HEK293T (cell line): Measurements from ENCODE around the gene ADRA2A.

Experiments
- CTCF ChIA-PET: fragments of 350-600 bp; formaldehyde crosslinking; extraction: SDS; loops from one replicate; lab custom pipeline; 2021; ENCODE audit warnings: antibody characterized with exemption, inconsistent platforms; lab: Yijun Ruan, JAX
- POLR2A ChIA-PET: fragments of 350-600 bp; formaldehyde crosslinking; extraction: SDS; loops from one replicate; lab custom pipeline; 2020; ENCODE audit warnings: antibody characterized with exemption, inconsistent platforms; lab: Yijun Ruan, JAX
- DNase-seq: peaks from one replicate; pipeline ENCODE4 v3.0.0; 2012; ENCODE audit warnings: mixed read lengths; ENCODE audit errors: extremely low spot score
- ARNT ChIP-seq: fragments of 450-650 bp; IDR thresholded peaks from 2 replicates; pipeline ENCODE4 v1.6.1; 2017; ENCODE audit warnings: mild to moderate bottlenecking
- BHLHE40 ChIP-seq: fragments of 450-650 bp; IDR thresholded peaks from 2 replicates; pipeline ENCODE4 v1.6.1; 2016; ENCODE audit warnings: mild to moderate bottlenecking, moderate library complexity, borderline replicate concordance
- CTBP1 ChIP-seq: fragments of 450-650 bp; IDR thresholded peaks from 2 replicates; pipeline ENCODE4 v1.6.1; 2016; ENCODE audit warnings: borderline replicate concordance
- ELF4 ChIP-seq: fragments of 450-650 bp; IDR thresholded peaks from 2 replicates; pipeline ENCODE4 v1.6.1; 2017; ENCODE audit warnings: antibody characterized with exemption
- FOXA1 ChIP-seq: fragments of 450-650 bp; IDR thresholded peaks from 2 replicates; pipeline ENCODE4 v1.6.1; 2016; ENCODE audit warnings: mild to moderate bottlenecking
- FOXK2 ChIP-seq: fragments of 450-650 bp; IDR thresholded peaks from 2 replicates; pipeline ENCODE4 v1.6.1; 2016; ENCODE audit warnings: mild to moderate bottlenecking
- FOXM1 ChIP-seq: fragments of 450-650 bp; IDR thresholded peaks from 2 replicates; pipeline ENCODE4 v1.6.1; 2017; ENCODE audit warnings: mild to moderate bottlenecking, borderline replicate concordance
- HDGF ChIP-seq: fragments of 450-650 bp; IDR thresholded peaks from 2 replicates; pipeline ENCODE4 v1.6.1; 2017; ENCODE audit warnings: antibody characterized with exemption, borderline replicate concordance
- L3MBTL2 ChIP-seq: fragments of 450-650 bp; conservative IDR thresholded peaks from 2 replicates; pipeline ENCODE4 v1.6.1; 2016; ENCODE audit warnings: mild to moderate bottlenecking
- LEF1 ChIP-seq: fragments of 450-650 bp; IDR thresholded peaks from 2 replicates; pipeline ENCODE4 v1.6.1; 2017; ENCODE audit warnings: mild to moderate bottlenecking, borderline replicate concordance
- NFRKB ChIP-seq: fragments of 450-650 bp; IDR thresholded peaks from 2 replicates; pipeline ENCODE4 v1.6.1; 2016; ENCODE audit warnings: mild to moderate bottlenecking, moderate library complexity
- SP1 ChIP-seq: fragments of 450-650 bp; IDR thresholded peaks from 2 replicates; pipeline ENCODE4 v1.6.1; 2017
- SUZ12 ChIP-seq: fragments of 450-650 bp; IDR thresholded peaks from 2 replicates; pipeline ENCODE4 v1.6.1; 2016; ENCODE audit warnings: mild to moderate bottlenecking
- TARDBP ChIP-seq: fragments of 450-650 bp; IDR thresholded peaks from 2 replicates; pipeline ENCODE4 v1.6.1; 2016
- ZNF384 ChIP-seq: fragments of 450-650 bp; IDR thresholded peaks from 2 replicates; pipeline ENCODE4 v1.6.1; 2016
- TF ChIP-seq, protein P1 (sequence below): fragments of 450-650 bp; IDR thresholded peaks from 2 replicates; pipeline ENCODE4 v1.6.1; 2016

ADRA2A gene

DNA sequence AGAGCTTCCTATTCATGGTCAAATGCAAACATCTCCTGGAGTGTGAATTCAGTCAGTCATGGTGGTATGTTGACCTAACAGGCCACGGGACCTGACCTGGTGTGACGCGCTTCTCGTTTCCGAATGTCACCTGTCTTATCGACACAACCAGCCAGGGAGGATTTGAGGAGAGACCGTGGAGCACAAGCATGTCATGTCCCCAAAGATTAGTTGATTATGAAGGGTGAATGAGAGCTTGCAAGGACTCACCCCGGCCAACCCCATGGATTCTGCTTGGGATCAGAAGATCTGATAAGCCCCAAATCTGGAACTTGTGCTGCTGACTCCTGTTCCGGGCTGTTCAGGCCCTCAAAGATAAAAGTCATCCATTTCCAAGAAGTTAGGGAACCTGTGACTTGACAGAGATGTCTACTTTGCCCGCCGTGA is 10.5 kb downstream of the ADRA2A start:
- no peak for TF ChIP-seq LEF1
- no peak for TF ChIP-seq FOXM1
- TF ChIP-seq NFRKB, result no peak
- TF ChIP-seq ARNT, result no peak
- no peak for TF ChIP-seq FOXA1
- TF ChIP-seq FOXK2, result no peak
- TF ChIP-seq, protein P1, sequence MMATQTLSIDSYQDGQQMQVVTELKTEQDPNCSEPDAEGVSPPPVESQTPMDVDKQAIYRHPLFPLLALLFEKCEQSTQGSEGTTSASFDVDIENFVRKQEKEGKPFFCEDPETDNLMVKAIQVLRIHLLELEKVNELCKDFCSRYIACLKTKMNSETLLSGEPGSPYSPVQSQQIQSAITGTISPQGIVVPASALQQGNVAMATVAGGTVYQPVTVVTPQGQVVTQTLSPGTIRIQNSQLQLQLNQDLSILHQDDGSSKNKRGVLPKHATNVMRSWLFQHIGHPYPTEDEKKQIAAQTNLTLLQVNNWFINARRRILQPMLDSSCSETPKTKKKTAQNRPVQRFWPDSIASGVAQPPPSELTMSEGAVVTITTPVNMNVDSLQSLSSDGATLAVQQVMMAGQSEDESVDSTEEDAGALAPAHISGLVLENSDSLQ, result no peak
- no peak for TF ChIP-seq HDGF
- no peak for TF ChIP-seq SUZ12
- TF ChIP-seq CTBP1, result no peak
- TF ChIP-seq SP1, result no peak
- TF ChIP-seq TARDBP, result no peak
- TF ChIP-seq ELF4, result no peak
- TF ChIP-seq L3MBTL2, result no peak
- no peak for TF ChIP-seq BHLHE40
- no peak for TF ChIP-seq ZNF384
- ChIA-PET POLR2A (no interaction called here), CTCF (interaction anchor here (2.7 kb wide), 1 partner anchor 11 kb away, joined by 18 read pairs; the partner anchor contains the start of gene ADRA2A)
- DNase-seq, result no peak

DNA sequence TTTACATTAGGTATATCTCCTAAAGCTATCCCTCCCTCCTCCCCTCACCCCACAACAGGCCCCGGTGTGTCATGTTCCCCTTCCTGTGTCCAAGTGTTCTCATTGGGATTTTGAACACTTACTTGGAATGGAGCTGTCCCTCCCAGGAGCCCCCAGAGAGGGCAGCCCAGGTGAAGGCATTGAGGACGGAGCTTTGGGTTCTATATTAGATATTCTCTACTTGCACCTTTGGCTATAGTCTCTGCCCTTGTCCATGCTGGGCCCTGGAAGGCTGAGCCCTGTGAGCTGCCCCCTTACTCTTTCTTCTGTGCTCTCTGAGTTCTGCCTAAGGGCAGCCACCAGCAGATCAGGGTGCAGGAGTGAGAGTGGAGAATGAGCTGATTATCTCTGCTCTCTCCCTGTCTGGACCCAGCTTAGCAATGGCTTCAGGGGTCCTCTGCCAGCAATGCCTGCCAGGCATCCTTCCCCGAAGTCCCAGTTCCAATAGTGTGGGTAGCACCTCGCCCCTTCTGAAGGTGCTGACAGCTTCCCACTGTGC is 11.2 kb downstream of the ADRA2A start:
- no peak for TF ChIP-seq NFRKB
- TF ChIP-seq LEF1, result no peak
- no peak for TF ChIP-seq SUZ12
- no peak for TF ChIP-seq ELF4
- no peak for TF ChIP-seq SP1
- no peak for TF ChIP-seq L3MBTL2
- no peak for TF ChIP-seq ZNF384
- no peak for TF ChIP-seq HDGF
- TF ChIP-seq FOXA1, result no peak
- no peak for TF ChIP-seq CTBP1
- no peak for TF ChIP-seq ARNT
- CTCF ChIA-PET, result interaction anchor here (2.7 kb wide), 1 partner anchor 12 kb away, joined by 18 read pairs; the partner anchor contains the start of gene ADRA2A
- DNase-seq, result no peak
- POLR2A ChIA-PET, result no interaction called here

DNA sequence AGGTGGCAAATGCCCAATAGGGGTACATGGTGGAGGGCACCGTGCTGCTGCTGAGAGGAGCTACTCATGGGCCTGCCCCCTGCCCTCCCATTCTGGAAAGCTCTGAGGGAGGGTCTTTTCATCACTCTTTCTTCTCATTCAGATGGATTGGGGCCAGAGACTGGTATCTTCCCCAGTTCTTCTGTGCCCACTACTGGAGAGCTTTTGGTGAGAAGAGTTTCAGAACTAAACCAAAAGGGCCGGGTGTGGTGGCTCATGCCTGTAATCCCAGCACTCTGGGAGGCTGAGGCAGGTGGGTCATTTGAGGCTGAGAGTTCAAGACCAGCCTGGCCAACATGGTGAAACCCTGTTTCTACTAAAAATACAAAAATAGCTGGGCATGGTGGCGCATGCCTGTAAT is 12.5 kb downstream of the ADRA2A start:
- DNase-seq, result no peak
- ChIA-PET POLR2A (no interaction called here), CTCF (no interaction called here)
- TF ChIP-seq SP1, result no peak
- TF ChIP-seq CTBP1, result no peak

GRCh38 chr10:111091833-111092232 is 15.0 kb downstream of the ADRA2A start:
- ChIA-PET POLR2A (no interaction called here), CTCF (no interaction called here)
- TF ChIP-seq ZNF384 (no peak), CTBP1 (no peak), HDGF (no peak), BHLHE40 (no peak), FOXK2 (no peak), TARDBP (no peak), SUZ12 (no peak), FOXM1 (no peak), ELF4 (no peak), LEF1 (no peak), ARNT (no peak), FOXA1 (no peak), NFRKB (no peak), SP1 (no peak), L3MBTL2 (no peak)
- TF ChIP-seq, protein P1, result no peak

GRCh38 chr10:111093741-111094380 is 17.0 kb downstream of the ADRA2A start:
- no peak for TF ChIP-seq SP1
- TF ChIP-seq L3MBTL2, result no peak
- no peak for TF ChIP-seq FOXM1
- no peak for TF ChIP-seq SUZ12
- TF ChIP-seq NFRKB, result no peak
- no peak for TF ChIP-seq TARDBP
- no peak for TF ChIP-seq FOXA1
- no peak for TF ChIP-seq FOXK2
- TF ChIP-seq HDGF, result no peak
- no peak for TF ChIP-seq ELF4
- TF ChIP-seq ARNT, result no peak
- TF ChIP-seq, protein P1, result no peak
- no peak for TF ChIP-seq ZNF384
- no peak for TF ChIP-seq CTBP1
- no peak for TF ChIP-seq LEF1
- TF ChIP-seq BHLHE40, result no peak
- DNase-seq, result no peak
- CTCF ChIA-PET, result no interaction called here
- POLR2A ChIA-PET, result no interaction called here

More at GRCh38 chr10:111091833-111092232, 15.0 kb downstream of the ADRA2A start:
- no peak for DNase-seq
